ENCODE measurements around the gene PTTG1IP2. TPM values are rescaled to one million over a fixed set of nuclear protein-coding genes. Genes with fewer than 3 reads are reported as not detected.

The PTTG1IP2 gene
- total and polyA plus RNA-seq, 2 donors (not counting 1 experiment from before 2014, with no cell fraction given): not detected

DNA sequence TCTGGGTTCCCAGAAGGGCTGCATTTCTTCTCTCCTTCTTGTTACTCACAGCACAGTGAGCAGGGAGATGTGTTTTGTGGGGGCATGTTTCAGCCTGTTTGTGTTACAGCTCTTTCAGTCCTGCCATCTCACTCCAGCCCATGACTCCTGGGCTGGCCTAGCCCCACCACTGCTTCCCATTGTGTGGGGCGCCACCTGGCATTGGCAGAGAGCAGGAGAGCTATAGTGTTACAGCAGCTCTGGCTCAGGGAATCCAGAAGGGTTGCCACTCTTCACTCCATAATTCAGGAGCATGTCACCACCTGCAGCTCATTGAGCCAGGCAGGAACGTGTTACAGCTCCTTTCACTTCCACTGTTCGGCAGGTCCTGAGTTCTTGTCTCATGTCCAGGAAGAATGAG is 36.2 kb upstream of the PTTG1IP2 start:
- WGBS (ENCODE audit: insufficient coverage): 96% methylated on average over 3 of the region's 3 CpGs
- H3K79me2 ChIP-seq (ENCODE audit: control insufficient read depth, insufficient read depth, low read length): no peaks in the 10 kb centered on the region
- Mint-ChIP-seq H3K9me3 (ENCODE audit: insufficient read depth) (peaks cover 5% of the 10 kb centered on the region), H3K4me3 (no peak overlapping the region), H3K27ac (no peak overlapping the region), H3K27me3 (peaks cover 35% of the 10 kb centered on the region), H3K4me1 (no peaks in the 10 kb centered on the region)
- intact Hi-C loops (cut with micrococcal nuclease): no loop called here
- H3K4me3 ChIP-seq (ENCODE audit: control extremely low read depth in 1 of 5, extremely low read depth in 1 of 5, insufficient read depth in 1 of 5, low read depth in 2 of 5, low read length in 4 of 5): no peak overlapping the region
- no peak for ATAC-seq (ENCODE audit: low read depth)
- no peak overlapping the region for H3K27ac ChIP-seq (ENCODE audit: low read length in 2 of 2)
- peaks cover 0 to 19% (median 12%) of the 10 kb centered on the region in 3 donors for H3K9me3 ChIP-seq (ENCODE audit: control extremely low read depth in 1 of 3, control insufficient read depth in 2 of 3, insufficient read depth in 1 of 3, low read length in 2 of 3)
- no peaks in the 10 kb centered on the region for H3K36me3 ChIP-seq (replicated peaks in 1 of 2; ENCODE audit: control extremely low read depth in 1 of 2, control insufficient read depth in 1 of 2, extremely low read depth in 1 of 2, insufficient read depth in 2 of 2, low read length in 1 of 2)
- H4K20me1 ChIP-seq (ENCODE audit: control insufficient read depth, insufficient read depth, low read length, poor library complexity, severe bottlenecking): no peaks in the 10 kb centered on the region
- no peak overlapping the region for H2AFZ ChIP-seq (ENCODE audit: insufficient read depth, low read depth, low read length, poor library complexity, severe bottlenecking)
- POLR2A ChIA-PET: no interaction called here
- no peak overlapping the region for H3K4me2 ChIP-seq (replicated peaks; ENCODE audit: low read depth, low read length, poor library complexity, severe bottlenecking)
- peaks cover 0 to 3% (median 0%) of the 10 kb centered on the region in 4 experiments for H3K27me3 ChIP-seq (replicated peaks in 1 of 4; ENCODE audit: control extremely low read depth in 1 of 4, control insufficient read depth in 3 of 4, insufficient read depth in 4 of 4, low read length in 3 of 4)
- TF ChIP-seq, protein P1, sequence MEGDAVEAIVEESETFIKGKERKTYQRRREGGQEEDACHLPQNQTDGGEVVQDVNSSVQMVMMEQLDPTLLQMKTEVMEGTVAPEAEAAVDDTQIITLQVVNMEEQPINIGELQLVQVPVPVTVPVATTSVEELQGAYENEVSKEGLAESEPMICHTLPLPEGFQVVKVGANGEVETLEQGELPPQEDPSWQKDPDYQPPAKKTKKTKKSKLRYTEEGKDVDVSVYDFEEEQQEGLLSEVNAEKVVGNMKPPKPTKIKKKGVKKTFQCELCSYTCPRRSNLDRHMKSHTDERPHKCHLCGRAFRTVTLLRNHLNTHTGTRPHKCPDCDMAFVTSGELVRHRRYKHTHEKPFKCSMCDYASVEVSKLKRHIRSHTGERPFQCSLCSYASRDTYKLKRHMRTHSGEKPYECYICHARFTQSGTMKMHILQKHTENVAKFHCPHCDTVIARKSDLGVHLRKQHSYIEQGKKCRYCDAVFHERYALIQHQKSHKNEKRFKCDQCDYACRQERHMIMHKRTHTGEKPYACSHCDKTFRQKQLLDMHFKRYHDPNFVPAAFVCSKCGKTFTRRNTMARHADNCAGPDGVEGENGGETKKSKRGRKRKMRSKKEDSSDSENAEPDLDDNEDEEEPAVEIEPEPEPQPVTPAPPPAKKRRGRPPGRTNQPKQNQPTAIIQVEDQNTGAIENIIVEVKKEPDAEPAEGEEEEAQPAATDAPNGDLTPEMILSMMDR (IDR thresholded peaks at IDR 0.05): no peak
- CTCF ChIA-PET: interaction anchor here (1.2 kb wide), 1 partner anchor 15 kb away, joined by 3 read pairs; no protein-coding TSS in a partner anchor
- no peaks in the 10 kb centered on the region for H3K4me1 ChIP-seq (ENCODE audit: control insufficient read depth in 2 of 2, insufficient read depth in 2 of 2, low read length in 2 of 2)
- DNase-seq: no peak
- no peak overlapping the region for H3K9ac ChIP-seq (ENCODE audit: low read length)

DNA sequence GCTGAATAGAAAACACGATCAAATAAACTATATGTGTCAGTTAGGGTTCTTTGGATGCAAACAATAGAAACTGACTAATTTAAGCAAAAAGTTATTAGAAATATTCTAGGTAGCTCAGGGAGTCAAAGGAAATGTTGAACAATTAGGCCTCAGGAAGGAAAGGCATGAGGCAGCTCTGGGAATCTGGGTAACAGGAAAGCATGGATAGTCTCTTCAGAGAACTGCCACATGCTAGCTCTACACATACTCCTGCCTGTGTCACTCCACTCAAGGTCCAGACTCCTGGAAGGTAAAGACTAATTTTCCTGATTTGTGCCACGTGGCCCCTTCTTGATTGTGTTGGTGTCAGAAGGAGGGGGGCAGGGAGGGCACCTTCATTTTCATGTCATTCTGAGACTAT is 23.8 kb upstream of the PTTG1IP2 start:
- ATAC-seq (ENCODE audit: low read depth): no peak
- CTCF ChIA-PET: interaction anchor here (1.6 kb wide), 1 partner anchor 10 kb away, joined by 10 read pairs; no protein-coding TSS in a partner anchor
- intact Hi-C loops (cut with micrococcal nuclease): no loop called here
- Histone ChIP-seq H3K4me1 (ENCODE audit: control insufficient read depth in 2 of 2, insufficient read depth in 2 of 2, low read length in 2 of 2) (no peaks in the 10 kb centered on the region), H3K79me2 (ENCODE audit: control insufficient read depth, insufficient read depth, low read length) (no peaks in the 10 kb centered on the region), H4K20me1 (ENCODE audit: control insufficient read depth, insufficient read depth, low read length, poor library complexity, severe bottlenecking) (no peaks in the 10 kb centered on the region), H3K27ac (ENCODE audit: low read length in 2 of 2) (no peak overlapping the region), H3K4me2 (replicated peaks; ENCODE audit: low read depth, low read length, poor library complexity, severe bottlenecking) (no peak overlapping the region), H3K9ac (ENCODE audit: low read length) (no peak overlapping the region), H3K4me3 (ENCODE audit: control extremely low read depth in 1 of 5, extremely low read depth in 1 of 5, insufficient read depth in 1 of 5, low read depth in 2 of 5, low read length in 4 of 5) (no peak overlapping the region), H3K9me3 (ENCODE audit: control extremely low read depth in 1 of 3, control insufficient read depth in 2 of 3, insufficient read depth in 1 of 3, low read length in 2 of 3) (no peaks in the 10 kb centered on the region), H2AFZ (ENCODE audit: insufficient read depth, low read depth, low read length, poor library complexity, severe bottlenecking) (no peak overlapping the region), H3K27me3 (replicated peaks in 1 of 4; ENCODE audit: control extremely low read depth in 1 of 4, control insufficient read depth in 3 of 4, insufficient read depth in 4 of 4, low read length in 3 of 4) (peaks cover 0 to 3% (median 0%) of the 10 kb centered on the region in 4 experiments), H3K36me3 (replicated peaks in 1 of 2; ENCODE audit: control extremely low read depth in 1 of 2, control insufficient read depth in 1 of 2, extremely low read depth in 1 of 2, insufficient read depth in 2 of 2, low read length in 1 of 2) (no peaks in the 10 kb centered on the region)
- Mint-ChIP-seq H3K4me3 (no peak overlapping the region), H3K4me1 (no peaks in the 10 kb centered on the region), H3K27me3 (peaks cover 13% of the 10 kb centered on the region), H3K27ac (no peak overlapping the region), H3K9me3 (ENCODE audit: insufficient read depth) (no peaks in the 10 kb centered on the region)
- POLR2A ChIA-PET: no interaction called here
- DNase-seq: no peak
- TF ChIP-seq, protein P1 (IDR thresholded peaks at IDR 0.05): no peak
- TF ChIP-seq EZH2 (IDR thresholded peaks at IDR 0.05; ENCODE audit: borderline replicate concordance, insufficient read depth, low read depth, low read length, poor library complexity, severe bottlenecking): no peak
- 60% methylated on average over 1 of the region's 2 CpGs for WGBS (ENCODE audit: insufficient coverage)
